Measurements from ENCODE around the gene EPX.

DNA sequence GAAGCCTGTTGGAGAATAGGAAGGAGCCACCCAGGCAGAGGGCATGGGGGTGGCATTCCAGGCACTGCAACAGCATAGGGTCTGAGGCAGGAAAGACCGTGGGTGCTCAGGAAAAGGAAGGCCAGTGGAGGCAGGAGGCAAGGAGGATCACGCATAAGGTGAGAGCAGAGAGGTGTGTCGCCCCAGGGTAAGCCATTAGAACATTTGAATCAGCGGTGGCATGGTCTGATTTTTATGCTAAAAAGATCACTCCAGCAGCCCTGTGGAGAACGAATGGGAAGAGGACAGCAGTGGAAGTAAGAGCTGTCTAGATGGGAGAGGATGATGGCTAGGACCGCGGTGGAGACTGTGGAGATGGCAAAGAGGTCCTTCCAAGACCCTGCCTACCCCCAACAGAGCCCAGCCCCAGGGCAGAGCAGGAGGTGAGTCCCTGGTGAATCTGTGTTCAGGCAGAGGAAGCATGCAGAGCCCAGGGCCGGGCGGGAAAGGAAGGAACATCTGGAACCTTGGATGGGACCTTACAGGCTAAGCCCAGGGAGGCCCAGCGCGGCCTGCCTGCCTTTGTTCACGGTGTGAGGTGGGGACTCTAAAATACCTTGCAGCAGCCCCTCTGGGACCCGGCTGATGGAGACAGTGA, 53.7 kb downstream of the EPX start:
- TF ChIP-seq, protein P1, sequence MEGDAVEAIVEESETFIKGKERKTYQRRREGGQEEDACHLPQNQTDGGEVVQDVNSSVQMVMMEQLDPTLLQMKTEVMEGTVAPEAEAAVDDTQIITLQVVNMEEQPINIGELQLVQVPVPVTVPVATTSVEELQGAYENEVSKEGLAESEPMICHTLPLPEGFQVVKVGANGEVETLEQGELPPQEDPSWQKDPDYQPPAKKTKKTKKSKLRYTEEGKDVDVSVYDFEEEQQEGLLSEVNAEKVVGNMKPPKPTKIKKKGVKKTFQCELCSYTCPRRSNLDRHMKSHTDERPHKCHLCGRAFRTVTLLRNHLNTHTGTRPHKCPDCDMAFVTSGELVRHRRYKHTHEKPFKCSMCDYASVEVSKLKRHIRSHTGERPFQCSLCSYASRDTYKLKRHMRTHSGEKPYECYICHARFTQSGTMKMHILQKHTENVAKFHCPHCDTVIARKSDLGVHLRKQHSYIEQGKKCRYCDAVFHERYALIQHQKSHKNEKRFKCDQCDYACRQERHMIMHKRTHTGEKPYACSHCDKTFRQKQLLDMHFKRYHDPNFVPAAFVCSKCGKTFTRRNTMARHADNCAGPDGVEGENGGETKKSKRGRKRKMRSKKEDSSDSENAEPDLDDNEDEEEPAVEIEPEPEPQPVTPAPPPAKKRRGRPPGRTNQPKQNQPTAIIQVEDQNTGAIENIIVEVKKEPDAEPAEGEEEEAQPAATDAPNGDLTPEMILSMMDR (IDR thresholded peaks at IDR 0.05), result no peak
- TF ChIP-seq POLR2A (IDR thresholded peaks at IDR 0.05), result no peak
